Nucleus accumbens (tissue), 56 donors: Measurements from ENCODE around the gene POLD3.
A peak's percentile ranks its signal among the peaks of the same experiment; 100 is the strongest.

ENCODE experiments used
- DNase-seq, 56 donors: peaks; one replicate each; lab custom pipeline; 2025; lab: John Stamatoyannopoulos, UW

POLD3 gene

DNA sequence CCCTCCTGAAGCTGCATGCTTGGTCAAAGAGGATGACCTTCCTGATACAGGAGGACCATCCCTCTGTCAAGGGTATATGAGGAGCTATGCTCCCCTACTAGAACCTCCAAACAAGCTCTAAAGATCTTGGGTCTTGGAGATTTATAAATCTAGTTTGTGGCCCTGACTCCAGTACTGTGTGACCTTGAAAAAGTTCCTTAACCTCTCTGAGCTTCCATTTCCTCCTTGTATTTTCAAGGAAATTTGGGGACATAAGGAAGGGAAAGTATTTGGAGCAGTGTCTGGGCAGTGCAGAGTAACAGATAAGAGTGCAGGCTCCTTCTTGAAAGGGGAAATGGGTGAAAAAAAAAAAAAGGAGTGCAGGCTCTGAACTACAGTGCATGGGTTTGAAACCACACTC lies 93.0 kb downstream of the POLD3 start:
- DNase-seq, result no peak

DNA sequence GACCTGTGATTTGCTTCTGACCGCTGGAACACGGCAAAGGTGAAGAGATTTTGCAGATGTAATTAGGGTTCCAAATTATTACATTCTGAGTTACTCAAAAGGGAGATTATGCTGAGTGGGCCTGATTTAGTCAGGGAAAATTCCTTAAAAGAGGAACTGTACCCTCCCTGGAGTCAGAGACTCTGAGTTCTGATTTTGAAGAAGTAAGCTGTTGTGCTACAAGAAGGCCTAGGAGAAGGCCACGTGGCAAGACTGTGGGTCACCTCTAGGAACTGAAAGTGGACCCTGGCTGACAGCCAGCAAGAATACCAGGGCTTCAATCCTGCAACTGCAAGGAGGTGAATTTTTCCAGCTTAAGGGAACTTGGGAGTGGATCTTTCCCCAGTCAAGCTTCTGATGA lies 93.5 kb downstream of the POLD3 start:
- peak in 12 of 56 donors; percentile 8 to 54 (median 18) for DNase-seq

GRCh38 chr11:74686792-74687191 lies 94.4 kb downstream of the POLD3 start:
- no peak for DNase-seq

GRCh38 chr11:74687237-74688023 lies 95.0 kb downstream of the POLD3 start:
- DNase-seq, result peak in 25 of 56 donors; percentile 10 to 77 (median 43)

GRCh38 chr11:74689666-74690065 lies 97.3 kb downstream of the POLD3 start:
- DNase-seq, result no peak

DNA sequence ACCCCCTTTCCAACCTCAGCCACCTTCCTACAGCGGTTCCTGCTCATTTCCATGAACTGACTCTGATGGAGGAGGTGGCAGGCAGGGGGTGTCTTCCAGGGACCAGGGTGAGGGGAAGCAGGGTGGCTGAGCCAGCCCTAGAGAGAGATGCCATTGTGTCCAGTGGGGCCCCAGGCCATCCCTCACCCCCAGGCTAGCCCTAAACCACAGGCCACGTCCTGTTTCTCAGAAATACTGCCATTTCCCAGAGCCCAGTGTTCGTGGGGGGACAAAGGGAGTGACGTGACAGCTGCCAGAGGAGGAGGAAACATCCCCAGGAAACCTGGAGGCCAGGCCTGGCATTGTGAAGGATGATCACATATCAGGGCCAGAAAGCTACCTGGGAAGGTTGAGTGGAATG lies 99.4 kb downstream of the POLD3 start:
- DNase-seq, result no peak
